GM19035 (cell line): ENCODE measurements around the gene TANC1.

ENCODE experiments used
- ATAC-seq: cut with Tn5 transposase; IDR thresholded peaks from one replicate; pipeline ENCODE4 v1.9.1; 2021; ENCODE audit not compliant: unreplicated experiment

The TANC1 gene

DNA sequence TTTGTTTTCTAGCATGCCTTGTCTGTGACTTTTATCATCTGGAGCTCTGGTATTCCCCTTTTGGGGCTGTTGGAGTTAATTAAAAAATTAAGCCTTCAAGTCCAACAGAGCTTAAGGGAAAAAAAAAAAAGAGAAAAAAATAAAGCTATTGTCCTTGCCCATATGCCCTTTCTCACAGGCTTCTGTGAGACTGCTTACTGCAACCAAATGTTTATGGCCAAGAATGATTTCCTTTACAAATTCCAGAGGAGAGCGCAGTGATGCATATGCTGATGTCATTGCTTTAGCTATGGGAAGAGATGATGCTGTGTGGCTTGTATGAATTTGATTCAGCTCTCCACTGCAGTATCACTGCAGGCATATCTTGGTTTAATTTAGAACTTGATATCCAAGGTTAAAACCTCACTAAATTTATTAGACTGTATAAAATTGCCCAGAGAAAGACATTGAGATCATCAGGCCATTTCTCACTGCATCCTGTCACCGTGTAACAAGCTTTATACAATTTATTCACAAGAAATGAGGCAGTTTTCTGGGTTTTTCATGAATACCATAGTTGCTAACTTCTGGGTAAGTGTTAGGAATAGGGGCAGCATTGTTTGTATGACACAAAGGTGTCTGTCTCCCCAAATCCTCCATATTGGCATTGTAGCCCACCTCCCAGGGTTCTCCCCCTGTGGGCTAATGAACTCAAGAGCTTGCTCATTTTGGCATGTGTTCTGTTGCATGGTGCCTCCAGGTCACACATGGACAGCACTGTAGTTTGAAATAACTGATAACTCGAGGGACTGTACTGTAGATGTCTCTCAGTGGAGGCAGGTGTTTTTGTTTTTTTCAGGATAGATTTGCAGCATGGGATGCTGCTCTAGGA is 85.0 kb downstream of the TANC1 start:
- no peak for ATAC-seq

DNA sequence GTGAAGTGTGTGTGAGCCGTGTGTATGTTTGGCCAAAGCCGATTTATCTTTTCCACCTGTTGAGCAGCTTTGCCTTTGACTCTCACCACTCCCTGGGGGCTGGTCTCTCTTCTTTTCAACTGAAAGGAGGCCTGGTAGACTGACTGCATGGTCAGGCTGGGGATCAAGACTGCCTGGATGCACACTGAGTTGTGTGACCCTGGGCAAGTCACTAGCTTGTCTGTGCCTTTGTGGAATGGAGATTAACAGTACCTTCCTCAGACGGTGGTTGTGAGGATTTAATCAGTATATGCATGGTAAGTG is 85.5 kb downstream of the TANC1 start:
- no peak for ATAC-seq

DNA sequence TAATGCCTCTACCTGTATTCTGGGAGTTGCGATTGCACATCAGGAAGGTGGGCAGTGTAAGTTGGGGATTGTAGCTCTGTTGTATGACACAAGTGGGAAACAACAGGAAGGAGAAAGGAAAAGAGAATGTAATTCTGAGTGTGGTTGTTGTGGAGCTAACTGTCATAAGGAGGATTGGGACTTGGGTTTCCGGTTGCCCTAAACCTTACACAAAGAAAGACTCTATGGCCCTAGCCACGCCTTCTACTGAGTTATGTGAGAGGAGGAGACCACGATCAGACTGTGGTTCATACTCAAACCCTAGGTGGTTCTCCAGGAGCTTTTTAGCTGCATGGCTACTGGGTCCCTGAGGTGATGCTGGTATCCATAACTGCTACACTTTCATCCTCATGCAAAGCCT is 86.5 kb downstream of the TANC1 start:
- no peak for ATAC-seq

DNA sequence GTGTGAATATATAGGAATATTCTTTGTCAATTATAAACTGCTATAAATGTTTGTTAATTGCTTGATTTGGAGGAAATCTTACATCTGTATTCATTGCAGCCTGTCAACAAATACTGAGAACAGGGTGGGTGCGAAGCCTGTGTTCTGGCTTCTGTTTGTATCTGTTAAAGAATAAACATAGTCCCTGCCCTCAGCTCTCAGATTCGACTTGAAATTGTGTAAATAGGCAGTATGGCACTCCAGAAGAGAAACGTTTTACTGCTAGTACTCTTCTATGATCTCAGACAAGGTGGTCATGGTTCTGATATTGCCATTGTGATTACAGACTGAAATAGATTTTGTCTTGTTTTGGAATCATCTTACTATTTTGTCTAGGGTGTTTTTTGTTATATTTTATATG is 92.1 kb downstream of the TANC1 start:
- no peak for ATAC-seq

DNA sequence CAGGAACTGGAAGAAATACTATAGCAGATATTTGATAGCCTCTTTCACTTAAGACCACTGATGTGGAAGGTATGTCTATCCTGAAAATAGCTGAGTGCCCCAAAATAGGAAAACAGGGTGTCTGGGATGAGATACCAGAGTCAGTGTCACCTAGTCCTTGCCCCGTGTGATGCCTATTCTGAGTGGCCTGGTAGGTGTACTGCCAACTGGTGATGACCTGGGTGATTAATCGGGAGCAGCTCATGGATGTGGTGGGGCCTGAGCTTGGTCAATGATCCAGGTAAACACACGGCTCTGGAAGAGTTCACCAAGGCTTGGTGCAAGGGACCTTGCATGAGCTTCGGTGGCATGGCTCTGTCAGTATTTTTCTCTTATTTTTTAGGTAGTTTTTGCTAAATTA is 95.2 kb downstream of the TANC1 start:
- ATAC-seq: no peak

DNA sequence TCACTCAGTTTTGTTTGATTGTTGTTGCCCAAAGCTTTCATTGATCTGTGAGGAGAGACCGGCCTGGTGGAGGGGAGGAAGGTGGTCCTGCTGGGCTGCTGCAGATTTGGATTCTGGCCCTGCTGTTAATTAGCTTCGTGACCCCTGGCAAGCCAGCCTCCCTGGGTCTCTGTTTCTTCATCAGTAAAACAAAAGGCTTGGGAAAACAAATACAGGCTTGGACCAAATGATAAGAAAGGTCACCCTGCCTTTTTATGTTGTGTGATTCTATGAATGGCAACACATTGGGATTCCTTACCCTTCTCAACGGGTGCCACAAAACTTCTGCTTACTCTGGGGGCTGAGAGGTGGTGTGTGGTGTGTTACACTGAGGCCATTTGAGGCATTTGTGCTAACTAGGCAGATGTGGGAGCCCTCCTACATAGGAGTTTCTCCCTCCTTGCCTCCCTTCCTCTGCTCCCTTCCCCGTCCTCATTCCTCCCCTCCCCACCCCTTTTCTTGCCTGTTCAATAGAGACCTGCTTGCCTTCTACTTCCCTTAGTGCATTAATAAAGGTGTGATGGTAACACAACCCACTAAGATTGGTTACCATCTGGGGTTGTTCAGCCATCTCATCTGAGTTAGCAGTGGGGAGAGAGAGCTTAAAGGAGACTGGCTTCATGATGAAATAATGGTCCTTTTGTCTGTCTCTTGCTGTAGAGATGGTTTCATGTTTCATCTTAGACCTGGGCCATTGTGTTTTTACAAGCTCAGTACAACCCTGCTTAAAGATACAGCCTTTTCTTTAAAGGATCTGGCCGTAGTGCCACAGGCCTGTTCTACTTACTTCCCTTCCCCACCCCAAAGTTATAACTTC is 96.2 kb downstream of the TANC1 start:
- ATAC-seq: no peak

DNA sequence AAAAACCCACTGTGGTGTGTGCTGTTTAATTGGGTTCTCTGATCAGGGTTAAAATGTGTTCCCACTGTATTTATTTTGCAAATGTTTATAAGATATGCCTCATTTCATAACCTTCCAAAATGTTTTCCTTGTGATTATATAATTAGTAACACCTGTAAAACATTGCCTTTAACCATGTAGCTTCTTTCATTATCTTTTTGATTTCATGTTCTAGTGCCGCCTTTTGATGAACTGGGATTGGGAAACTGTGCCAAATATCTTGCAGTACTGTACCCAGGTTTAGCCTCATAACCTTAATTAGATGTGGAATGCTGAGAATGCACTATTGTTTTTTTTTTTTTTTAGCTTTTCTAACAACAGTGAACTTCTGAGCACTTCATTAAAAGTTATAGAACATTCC is 96.9 kb downstream of the TANC1 start:
- ATAC-seq: no peak

DNA sequence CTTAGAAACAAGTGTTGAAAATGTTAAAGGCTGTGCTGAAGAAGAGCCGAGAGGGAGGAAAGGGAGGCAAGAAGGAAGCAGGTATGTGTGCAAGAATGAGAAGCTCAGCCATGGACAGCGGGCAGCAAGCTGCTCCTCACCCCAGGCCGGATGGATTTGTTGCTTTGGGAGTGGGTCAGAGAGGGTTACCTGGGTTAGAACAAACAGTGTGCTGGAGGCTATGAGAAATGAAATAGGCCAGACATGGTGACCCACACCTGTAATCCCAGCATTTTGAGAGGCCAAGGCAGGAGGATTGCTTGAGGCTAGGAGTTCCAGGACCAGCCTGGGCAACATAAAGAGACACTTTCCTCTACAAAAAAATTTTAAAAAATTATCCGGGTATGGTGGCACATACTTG is 97.5 kb downstream of the TANC1 start:
- no peak for ATAC-seq

DNA sequence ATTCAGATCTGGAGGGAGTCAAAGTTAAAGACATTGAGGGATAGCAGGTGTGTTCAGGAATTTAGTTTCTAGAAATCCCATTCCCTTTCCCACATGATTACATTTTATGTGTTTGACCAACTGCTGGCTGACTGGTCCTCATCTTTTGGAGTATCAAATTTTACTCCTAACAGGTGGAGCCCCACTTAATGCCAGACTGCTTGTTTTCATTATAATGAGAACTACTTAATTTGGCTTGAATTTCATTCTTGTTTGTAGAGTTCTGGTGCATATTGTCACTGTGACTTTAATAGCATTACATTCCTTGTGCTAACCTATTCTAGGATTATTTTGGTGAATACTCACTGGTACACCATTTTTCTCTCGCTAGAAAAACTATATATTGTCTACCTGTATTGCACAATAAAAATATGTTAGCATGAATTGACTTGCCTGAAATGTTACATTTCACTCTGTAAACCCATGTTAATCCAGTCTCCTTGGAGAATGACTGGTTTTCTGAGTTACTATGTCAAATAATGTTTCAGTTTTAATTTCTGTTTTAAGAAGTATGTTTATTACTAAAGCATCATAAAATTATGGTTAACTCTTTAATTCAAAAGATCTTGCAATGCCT is 98.2 kb downstream of the TANC1 start:
- no peak for ATAC-seq

DNA sequence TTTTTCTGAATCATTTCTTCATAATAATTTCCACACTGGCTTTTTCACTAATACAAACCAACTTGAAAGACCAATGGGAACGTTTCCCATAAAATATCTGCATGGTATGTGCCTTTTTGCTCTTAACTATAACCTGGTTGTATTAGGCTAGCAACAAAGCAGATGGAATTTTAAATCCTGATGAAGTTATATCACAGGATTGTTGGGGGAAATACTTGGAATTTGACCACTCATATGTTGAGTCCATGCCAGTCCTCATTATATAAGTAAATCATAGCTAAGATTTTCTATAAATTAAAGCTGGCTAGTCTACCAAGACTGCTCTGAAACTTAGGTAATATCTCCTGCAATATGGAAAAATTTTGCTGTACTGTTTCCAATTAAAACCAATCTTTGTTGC is 99.5 kb downstream of the TANC1 start:
- no peak for ATAC-seq

DNA sequence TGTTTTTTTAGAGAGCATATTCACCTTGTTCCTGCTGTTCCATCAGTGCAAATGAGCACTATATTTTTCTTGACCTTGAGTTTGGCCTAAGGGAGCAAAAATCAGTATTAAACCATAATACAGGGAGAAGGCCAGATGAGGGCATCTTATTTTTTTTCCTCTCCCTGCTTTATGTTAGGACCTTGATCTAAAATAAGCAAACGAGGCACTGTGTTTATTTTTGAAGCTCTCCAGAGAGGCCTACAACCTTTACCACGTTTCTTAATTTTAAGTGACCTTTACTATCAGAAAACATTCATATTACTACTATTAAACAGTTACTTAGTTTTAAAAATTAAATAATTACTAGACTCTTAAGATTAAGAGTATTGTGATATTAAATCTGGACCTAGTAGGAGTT is 100.8 kb downstream of the TANC1 start:
- no peak for ATAC-seq

DNA sequence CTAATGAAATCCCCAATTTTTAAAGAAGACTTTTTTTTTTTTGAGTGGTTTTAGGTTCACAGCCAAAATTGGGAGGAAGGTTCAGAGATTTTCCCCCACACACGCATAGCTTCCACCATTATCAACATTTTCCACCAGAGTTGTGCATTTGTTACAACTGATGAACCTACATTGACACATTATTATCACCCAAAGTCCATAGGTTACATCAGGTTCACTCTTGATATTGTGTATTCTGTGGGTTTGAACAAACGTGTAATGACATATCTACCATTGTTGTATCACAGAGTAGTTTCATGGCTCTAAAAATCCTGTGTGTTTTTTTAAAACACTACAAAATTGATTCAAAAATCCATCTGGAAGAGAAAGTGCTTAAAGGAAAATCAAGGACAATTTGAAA is 101.8 kb downstream of the TANC1 start:
- ATAC-seq: no peak

DNA sequence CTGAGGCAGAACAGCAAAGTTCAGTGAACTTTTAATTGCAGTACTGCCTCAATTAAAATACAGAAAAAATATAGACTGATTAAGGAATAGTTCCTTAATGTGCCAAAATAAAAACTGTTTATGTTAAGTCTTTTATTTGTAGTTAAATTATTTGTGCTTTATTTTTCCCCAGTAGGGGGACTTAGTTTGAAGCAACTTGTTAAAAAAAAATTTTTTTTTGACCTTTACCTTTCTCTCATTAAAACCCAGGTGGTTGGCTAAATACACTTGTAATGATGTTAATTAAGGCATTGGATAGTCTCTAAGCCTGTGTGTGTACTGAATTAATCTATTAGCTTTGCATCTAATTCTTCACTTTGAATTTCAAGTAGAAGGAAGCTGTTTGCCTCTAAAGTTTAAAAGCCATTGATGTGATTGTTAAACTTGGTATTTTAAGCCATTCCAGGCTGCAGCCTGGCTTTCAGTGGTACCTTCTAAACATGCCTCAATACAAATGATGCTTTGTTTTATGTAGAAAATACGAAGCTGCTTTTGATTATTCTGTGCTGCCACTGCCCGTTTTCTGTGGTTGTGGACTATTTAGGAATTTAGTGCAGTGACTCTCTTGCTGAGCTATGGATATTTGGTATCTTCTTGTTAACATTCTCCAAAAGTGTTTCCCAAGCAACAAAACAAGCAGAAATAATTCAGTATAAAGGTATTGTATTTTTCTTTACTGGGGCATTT is 102.9 kb downstream of the TANC1 start:
- ATAC-seq: no peak

DNA sequence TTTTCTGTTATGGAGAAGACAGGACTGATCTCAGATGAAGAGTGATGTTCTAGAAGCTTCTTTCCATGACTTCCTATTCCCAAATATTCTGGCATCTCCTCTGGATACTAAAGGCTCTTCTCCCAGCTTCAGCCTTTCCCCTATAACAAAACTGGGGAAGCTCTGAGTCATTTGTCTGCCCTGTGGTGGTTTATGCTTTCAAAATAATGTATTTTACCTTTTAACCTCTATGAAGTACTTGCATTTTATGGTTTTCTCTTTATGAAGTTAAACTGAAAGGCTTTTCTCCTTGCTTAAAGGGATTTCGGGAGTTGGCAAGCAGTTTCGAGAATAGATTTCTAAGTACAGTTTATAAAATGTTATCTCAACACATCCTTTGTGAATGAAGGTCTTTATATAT is 104.4 kb downstream of the TANC1 start:
- ATAC-seq: no peak

DNA sequence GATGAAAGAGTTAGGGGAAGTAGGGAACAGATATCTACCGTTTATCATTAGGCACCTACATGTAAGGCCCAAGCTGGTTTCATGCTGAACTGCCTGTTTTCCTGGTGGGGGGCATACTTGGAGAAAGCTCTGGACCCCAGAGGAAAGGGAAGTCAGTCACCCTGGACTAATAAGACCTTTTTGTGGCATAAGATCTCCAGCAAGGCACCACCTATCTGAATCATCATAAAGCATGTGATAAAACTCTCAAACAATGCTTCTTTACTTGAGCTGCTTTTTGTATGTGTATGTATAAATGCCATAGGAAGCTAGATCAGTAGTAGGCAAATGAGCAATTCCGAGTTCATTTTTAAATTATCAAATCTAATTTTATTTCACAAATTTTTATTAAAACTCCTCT is 104.8 kb downstream of the TANC1 start:
- ATAC-seq: no peak

DNA sequence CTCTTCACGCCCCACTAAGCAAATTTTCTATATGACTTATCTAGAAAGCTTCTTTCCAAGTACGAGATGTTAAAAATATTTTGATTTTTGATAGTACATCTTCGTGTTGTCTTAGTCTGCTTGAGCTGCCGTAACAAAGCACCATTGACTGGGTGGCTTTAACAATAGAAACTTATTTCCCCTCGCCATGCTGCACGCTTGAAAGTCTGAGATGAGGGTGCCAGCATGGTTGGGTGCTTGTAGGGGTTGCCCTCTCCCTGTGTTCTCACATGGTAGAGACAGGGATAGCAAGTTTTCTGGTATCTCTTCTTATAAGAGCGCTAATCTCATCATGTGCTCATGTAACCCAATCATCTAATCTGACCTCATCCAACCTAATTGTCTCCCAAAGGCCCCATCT is 106.2 kb downstream of the TANC1 start:
- ATAC-seq: no peak

DNA sequence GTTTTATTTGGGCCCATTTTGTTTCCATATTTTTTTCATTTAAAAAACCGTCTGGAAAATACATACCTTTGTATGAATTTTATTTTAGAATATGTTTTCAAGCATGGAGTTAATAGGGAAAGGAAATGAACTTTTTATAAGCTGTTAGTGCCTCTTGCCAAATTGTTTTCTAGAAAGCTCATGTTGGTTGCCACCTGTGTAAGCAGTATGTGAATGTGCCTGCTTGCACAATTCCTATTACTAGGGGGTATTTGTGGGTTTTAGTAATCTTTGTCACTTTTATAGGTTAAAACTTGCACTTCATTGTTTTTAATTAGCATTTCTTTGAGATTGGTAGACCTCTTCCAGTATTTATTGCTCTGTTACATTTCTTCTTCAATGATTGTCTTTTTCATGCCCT is 107.3 kb downstream of the TANC1 start:
- ATAC-seq: no peak

DNA sequence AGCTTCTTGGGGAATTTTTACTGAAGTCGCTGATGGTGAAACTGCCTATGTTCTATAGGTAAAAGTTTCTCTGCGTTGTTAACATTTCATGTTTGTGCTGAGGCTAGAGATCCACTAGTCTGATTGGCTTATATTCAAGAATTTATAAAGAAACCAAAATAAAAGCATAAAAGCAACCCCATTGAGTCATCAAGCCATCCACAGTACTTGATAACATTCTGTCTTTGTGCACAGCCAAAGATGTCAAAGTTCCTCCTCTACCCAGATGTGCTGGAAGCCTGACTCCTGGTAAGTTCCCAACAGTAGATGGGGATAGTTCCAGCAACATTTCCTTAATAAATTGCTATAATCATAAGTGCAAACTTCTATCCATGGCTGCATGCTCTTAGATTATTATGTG is 107.8 kb downstream of the TANC1 start:
- ATAC-seq: no peak

DNA sequence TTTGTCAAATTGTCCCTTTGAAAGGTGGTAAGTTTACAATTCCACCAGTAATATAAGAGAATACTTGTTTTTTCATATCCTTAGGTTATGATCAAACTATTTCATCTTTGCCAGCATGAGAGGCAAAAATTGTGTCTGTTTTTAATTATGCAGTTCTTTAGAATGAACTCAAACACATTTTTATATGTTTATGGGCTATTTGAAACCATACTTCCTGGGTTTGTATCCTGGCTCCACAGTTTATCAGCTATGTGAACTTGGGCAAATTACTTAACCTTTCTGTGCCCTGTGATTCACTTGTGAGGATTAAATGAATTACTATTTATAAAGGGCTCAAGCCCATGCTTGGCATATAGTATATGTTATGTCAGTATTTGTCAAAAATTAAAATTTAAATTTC is 109.4 kb downstream of the TANC1 start:
- no peak for ATAC-seq

DNA sequence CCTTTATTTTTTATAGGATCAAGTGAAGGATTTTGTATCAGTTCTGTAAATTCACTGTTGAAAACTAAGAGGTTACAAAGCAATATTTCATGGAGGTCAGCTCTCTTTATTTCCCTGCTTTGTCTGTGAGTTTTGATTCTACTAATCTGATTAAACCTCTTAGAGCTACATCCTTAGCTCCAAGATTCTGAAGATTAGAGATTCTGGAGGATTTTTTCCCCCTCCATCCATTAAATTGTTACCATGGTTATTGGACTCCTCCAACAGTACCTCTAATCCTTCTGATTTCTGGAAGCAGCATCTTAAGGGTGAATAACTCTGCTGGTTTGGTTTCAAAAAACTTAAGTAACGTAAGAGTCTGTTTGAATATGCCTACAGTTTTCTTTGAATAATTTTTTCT is 110.0 kb downstream of the TANC1 start:
- ATAC-seq: no peak

DNA sequence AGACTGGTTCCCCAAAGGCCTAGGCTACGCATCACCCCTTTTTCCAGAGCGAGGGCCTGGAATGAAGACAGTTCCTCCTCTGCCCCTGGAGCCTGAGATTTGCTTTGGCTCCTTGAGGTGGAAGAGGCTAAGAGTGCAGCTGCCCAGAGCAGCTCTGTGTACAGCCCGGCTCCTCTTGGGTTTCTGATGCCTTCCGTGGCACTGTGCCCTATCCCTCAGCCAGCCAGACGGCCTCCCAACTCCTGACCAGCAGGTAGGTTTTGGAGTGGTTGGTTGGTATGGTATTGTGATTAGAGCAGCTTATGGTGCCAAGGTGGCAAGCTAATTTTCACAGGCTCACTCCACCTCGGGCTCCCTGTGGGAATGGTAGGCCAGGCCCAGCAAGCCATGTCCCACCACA is 112.2 kb downstream of the TANC1 start:
- no peak for ATAC-seq
